GM21529 (cell line): ENCODE data around the gene DRC7.

Experiments
- ATAC-seq: cut with Tn5 transposase; IDR thresholded peaks from one replicate; pipeline ENCODE4 v1.9.1; 2021; ENCODE audit not compliant: unreplicated experiment

Gene DRC7

GRCh38 chr16:57749101-57749692 is 54.6 kb downstream of the DRC7 start:
- no peak for ATAC-seq

DNA sequence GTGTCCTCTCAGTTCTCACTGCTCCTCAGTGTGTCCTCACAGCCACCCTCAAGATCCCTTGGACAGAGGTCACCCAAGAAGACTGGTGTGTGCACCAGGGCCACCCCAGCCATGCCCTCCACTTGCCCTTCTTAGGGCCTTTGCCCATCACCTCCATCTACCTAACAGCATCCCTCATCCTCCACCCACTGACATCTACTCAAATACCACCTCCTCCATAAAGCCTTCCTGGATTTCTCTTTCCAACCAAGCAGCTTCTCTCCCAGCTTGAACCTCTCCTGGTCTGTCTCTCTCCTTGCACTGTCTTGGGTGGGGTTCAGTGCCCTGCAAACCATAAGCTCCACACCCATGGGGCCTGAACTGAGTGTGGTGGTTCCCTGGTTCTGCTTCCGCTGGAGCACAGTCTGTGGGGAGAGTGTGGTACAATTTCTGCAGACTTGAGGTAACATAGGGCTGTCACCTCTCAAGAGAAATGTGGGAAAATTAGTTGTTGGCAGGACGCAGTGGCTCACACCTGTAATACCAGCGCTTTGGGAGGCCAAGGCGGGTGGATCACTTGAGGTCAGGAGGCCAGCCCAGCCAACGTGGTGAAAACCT is 55.3 kb downstream of the DRC7 start:
- no peak for ATAC-seq

GRCh38 chr16:57750796-57751538 is 56.4 kb downstream of the DRC7 start:
- ATAC-seq = no peak

DNA sequence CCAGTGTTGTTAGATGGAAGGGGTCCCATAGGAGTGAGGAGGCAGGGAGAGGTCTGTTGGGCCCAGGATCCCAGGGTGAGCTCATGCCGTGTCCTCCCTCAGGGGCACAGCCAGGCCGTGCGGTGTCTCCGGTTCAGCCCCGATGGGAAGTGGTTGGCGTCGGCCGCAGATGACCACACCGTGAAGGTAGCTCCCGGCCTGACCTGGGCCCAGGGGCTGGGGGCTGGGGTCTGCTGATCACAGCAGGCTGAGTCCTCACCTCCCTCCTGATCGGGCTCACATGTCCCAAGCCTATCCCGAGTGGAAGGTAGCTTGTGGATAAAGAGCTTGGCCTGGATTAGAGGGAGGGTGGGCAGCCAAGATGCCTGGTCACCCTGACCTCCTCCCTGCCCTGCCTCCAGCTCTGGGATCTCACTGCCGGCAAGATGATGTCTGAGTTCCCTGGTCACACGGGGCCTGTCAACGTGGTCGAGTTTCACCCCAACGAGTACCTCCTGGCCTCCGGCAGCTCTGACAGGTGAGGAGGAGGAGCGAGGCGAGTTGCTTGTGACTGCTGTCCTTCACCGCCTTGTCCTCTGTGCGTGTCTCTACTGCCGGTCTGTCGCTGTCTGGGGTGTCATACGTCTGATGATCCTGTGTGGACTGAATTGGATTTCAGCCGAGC is 57.1 kb downstream of the DRC7 start:
- no peak for ATAC-seq

GRCh38 chr16:57752203-57752580 is 57.6 kb downstream of the DRC7 start:
- no peak for ATAC-seq

DNA sequence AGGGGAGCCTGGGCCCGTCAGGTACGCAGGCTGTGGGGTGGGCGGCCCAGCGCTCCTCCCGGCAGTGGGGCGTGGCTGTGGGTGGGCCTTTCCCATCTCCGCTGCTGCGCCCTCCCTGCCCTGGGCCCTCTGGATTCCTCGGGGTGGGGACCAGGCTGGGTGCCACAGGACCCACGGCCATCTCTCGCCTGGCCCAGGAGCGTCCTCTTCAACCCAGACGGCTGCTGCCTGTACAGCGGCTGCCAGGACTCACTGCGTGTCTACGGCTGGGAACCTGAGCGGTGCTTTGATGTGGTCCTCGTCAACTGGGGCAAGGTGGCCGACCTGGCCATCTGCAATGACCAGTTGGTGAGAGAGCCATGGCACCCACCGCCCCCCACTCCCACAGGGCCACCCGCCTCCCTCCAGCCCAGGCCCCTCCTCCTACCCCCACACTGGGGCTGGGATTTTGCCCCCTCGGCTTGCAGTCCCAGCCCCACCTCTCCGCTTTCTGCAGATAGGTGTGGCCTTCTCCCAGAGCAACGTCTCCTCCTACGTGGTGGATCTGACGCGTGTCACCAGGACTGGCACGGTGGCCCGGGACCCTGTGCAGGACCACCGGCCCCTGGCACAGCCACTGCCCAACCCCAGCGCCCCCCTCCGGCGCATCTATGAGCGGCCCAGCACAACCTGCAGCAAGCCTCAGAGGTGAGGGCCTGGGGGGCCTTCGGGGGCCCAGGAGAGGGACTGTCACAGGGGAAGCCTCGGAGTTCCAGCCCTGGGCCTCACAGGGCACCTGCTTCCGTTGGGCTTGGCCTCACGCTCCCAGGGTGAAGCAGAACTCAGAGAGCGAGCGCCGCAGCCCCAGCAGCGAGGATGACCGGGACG is 58.2 kb downstream of the DRC7 start:
- no peak for ATAC-seq

GRCh38 chr16:57753448-57754353 is 59.1 kb downstream of the DRC7 start:
- ATAC-seq = no peak

GRCh38 chr16:57754354-57755060 is 59.9 kb downstream of the DRC7 start:
- no peak for ATAC-seq

GRCh38 chr16:57755061-57755684 is 60.6 kb downstream of the DRC7 start:
- no peak for ATAC-seq

DNA sequence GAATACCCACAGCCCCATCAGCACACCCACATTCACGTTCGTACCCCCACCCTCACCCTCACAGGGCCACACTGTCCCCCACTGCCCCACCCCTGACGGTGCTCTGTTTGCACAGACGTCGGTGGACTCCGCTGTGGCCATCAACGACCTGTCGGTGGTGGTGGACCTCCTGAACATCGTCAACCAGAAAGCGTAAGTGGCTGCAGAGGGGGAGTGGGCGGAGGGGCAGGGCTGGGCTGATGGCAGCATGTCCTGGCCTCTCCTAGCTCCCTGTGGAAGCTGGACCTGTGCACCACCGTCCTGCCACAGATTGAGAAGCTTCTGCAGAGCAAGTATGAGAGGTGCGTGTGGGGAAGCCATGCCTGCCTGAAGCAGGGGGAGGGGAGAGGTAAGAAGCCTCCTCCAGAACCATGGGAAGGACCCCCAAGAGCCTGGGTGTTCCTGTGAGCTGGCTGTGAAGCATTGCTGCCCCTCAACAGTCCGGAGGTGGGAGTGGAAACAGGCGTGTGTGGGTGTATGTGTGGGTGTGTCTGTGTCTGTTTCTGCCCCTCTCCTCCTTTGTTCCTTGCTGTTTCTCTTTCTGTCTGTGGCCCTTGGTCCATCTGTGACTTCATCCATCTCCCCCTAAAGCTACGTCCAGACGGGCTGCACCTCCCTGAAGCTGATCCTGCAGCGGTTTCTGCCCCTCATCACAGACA is 61.3 kb downstream of the DRC7 start:
- no peak for ATAC-seq

DNA sequence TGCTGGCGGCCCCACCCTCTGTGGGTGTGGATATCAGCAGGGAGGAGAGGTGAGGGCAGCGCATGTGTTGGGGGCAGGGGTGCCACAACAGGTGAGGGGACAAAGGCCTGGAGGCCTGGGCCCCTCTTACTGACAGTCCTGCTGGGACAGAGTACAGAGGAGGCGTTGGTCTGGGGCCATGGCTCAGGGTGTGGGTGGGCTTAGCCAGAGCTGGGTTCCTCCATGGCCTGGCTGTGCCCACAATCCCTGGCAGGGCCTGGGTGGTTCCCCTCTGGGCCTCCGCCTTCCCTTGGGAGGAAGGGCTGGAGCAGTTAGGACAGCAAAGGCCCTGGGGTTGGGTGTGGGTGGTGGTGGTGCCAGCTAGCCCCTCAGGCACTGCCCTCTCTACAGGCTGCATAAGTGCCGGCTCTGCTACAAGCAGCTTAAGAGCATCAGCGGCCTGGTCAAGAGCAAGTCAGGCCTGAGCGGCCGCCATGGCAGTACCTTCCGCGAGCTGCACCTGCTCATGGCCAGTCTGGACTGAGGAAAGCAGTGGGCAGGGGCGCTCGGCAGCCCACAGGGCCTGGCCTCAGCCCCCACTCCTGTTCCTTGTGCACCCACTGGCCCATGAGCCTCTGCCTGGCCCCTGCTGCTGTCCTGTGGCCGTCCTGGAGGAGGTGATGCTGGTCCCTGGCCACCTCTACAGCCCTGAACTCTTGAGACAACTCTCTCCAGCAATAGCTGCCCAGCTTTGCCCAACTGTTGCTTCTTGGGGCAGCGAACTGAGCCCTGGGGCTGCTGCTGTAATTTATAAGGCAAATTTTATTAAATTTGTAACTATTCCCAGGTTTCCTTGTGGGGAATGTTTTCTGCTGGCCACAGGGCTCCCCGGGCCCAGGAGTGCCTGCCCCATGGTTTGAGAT is 62.1 kb downstream of the DRC7 start:
- no peak for ATAC-seq

- ATAC-seq = peak; percentile 97
Measured at GRCh38 chr16:57757326-57757786, 62.8 kb downstream of the DRC7 start.

DNA sequence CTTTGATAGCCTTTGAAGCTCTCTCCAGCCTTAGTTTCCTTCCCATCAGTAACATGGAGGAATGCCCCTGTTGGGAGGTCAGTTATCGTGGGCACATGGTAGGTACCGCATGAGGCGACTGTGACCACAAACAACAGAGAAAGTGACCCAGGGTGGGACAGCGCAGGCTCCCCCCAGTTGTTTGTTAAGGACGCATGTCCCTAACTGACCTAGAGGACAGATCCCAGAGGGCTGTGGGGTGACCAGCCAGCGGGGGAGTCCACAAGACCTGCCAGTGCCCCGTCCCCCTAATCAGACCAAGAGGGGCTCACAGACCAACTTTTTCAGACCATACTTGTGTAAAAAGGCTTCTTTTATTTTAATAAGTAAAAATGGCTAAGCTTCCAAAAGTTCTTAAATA is 63.3 kb downstream of the DRC7 start:
- no peak for ATAC-seq

DNA sequence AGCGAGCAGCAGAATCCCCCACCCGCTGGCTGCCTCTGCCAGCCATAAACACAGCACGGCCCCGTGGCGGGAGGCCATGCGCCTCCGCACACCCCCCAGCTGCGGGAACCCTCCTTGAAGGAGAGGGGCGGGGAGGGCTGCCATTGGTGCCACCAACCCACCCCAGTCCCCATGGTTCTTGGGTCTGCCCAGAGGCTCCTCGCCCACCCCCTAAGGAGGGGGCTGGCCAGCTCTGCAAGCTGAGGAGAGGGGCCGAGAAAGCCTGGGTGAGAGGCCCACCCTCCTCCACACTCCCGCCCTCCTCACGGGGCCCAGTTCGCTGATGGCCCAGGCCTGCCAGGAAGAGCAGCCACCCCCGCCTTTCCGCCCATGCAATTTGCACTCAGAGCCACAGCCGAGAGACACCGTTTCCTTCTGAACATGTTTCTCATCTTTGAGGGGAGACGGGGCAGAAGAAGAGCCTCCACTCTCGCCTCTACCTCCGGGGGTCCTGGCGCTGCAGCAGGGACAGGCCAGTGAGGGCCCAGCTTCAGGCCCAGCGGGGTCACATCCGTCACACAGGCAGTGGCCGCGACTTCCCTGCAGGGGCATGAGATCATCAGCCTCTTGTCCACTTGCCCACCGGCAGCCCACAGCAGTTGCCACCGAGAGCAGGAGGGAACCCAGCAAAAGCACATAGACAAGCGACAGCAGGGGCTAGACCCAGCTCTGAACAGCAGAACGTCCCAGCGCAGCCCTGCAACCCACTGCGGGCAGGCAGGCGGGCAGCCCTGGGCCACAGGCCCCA is 63.9 kb downstream of the DRC7 start:
- no peak for ATAC-seq

GRCh38 chr16:57759131-57759530 is 64.5 kb downstream of the DRC7 start:
- ATAC-seq = no peak
